Stimulated activated CD8-positive, alpha-beta memory T cell treated with anti-CD3 and anti-CD28 coated beads, Interleukin-4, amount 100 ng/mL, for 48 hours (primary cell): Measurements from ENCODE around the gene RTL10.
"Not testable (repeated sequence)": the region's sequence is repeated elsewhere in the genome, so short reads cannot be mapped to it uniquely, and the experiment has no call there.

ENCODE experiments used
- DNase-seq: peaks from one replicate; pipeline ENCODE4 v3.0.0-alpha.2; 2020

RTL10 gene

DNA sequence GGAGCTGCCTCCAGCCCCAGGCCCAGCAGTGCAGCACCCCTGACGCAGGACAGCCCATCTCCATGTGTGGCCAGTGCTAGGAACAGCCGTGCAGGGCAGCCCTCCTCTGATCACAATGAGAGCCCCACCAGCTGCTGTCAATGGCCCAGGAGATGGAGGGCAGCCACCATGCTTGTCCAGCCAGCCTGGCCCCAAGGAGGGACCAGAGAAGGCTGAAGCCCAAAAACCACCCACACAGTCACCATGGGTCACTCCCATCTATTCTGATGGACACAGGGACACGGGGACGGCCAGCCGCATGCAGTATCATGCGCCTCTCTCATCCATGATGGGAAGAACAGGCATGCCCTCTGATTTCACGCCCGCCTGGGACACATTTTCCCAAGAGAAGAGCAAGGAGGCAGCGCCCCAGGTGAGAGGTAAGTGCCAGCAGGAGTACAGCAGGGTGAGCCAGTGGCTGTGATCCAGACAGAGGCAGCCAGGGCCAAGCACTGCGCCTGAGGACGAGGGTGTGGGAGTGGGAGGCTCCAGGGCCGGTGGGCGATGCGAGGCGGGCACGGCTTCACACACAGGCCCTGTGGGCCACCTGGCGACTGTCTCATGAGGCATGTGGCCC lies 33.6 kb upstream of the RTL10 start:
- no peak for DNase-seq

DNA sequence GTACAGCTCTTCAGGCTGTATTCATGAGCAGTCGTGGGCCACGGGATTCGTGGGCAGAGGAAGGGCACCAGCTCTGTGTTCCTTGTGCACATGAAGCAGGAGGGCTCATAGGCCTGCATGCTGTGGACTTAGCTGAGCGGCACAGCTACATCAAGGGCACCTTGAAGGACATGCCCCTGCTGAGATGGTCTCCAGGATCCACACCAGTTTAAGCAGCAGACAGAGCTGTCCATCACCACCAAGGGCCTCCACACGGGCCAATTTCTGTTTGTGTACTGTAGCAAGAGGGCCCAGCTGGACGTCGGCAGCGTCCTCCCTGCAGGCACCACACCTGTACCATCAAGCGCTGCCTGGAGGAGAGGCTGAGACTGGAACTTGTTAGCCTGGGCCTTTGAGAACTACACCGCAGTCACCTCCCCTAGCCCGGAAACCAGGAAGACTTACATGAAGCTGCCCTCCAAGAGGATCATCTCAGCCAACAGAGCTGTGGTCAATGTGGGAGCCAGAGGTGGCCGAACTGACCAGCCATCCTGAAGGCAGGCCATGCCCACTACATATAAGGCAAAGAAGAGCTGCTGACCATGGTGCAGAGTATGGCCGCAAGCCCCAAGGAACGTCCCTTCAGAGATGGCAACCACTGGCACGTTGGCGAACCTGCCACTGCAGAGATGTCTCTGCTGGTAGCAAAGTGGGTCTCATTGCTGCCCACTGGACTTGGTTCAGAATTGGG lies 32.7 kb upstream of the RTL10 start:
- DNase-seq = no peak

- DNase-seq = no peak
Measured at GRCh38 chr22:19886605-19887255, 32.1 kb upstream of the RTL10 start.

- DNase-seq = no peak
Measured at GRCh38 chr22:19885841-19886592, 31.3 kb upstream of the RTL10 start.

GRCh38 chr22:19884954-19885751 lies 30.5 kb upstream of the RTL10 start:
- no peak for DNase-seq

GRCh38 chr22:19884161-19884953 lies 29.7 kb upstream of the RTL10 start:
- DNase-seq = no peak

DNA sequence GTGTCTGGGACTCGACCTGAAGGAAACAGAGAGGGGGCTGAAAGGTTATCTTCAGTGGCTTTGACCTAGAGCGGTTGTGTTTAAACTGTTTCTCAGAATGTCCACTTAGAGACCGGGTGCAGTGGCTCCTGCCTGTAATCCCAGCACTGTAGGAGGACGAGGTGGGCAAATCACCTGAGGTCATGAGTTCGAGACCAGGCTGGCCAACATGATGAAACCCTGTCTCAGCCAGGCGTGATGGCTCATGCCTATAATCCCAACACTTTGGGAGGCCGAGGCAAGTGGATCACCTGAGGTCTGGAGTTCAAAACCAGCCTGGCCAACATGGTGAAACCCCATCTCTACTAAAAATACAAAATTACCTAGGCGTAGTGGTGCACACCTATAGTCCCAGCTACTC lies 28.8 kb upstream of the RTL10 start:
- DNase-seq = not testable (repeated sequence)

DNA sequence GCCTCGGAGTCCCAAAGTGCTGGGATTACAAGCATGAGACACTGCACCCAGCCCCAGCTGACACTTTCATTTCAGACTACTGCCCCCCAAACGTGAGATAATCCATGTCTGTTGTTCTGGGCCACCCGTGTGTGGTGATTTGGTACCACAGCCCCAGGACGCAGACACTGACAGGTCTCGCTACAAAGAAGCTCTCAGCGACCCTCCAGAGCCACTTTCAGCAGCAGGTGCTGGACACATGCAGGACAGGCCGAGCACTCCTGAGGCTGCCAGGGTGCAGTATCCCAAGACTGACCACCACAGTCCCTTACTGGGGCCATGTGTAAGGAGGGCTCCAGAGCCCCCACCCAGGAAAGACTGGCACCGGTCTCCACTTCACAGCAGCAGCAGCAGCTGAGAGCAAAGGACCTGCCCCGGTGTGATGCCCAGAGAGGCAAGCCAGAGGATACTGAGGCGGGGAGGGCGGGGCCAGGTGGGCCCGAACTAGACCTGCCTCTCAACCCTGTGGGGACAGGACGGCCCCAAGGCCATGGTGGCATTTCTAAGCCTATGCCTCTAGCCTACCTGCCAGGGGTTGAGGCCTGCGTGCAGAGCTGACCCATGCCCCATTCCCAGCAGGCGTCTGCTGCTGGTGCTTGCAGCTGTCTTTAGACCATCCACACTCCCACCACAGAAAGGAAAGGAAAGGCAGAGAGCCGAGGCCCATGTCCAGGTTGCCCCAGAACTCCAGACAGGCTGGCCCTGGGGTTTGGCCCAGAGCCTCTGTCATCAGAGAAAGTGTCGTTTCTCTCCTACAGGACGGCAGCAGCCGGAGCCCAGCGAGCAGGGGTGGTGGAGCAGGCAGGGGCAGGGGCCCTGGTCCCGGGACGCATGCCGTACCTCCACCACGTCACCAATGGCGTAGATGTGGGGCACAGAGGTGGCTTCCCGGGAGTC lies 28.0 kb upstream of the RTL10 start:
- no peak for DNase-seq

- no peak for DNase-seq
Measured at GRCh38 chr22:19880786-19881569, 26.3 kb upstream of the RTL10 start.

DNA sequence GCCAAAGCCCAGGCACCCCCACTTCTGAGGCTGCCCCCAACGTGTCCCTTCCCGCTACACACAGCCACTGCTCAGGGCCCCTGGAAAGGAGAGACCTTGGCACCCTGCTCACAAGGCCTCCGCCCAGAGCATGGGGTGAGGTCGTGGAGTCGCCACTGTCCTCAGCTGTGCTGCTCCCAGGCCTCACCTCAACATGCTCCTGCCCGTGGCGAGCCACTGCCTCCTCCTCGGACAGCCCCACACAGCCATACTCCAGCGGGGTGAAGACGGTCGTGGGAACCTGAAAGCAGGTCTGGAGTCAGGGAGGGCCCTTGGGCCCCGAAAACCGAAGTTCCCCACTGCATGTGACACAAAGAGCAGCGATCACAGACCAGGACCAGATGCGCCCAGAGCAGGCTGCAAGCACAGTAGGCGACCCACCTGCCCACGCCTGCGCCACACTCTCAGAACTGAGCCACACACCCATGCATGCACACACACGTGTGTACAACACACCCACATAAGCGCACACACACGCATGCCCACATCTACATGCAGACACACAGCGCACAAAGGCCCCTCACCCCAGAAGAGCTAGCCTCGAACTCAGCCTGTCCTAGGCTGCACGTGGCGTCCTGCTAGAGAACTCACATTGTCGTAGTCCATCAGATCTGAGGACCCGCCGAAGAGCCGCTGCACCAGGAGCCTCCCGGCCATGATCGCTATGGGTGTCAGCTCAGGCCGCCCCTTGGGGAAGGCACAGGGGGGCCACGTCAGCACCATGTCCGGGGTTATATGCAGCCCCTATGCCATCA lies 25.5 kb upstream of the RTL10 start:
- DNase-seq = no peak

GRCh38 chr22:19879643-19879991 lies 24.9 kb upstream of the RTL10 start:
- no peak for DNase-seq

DNA sequence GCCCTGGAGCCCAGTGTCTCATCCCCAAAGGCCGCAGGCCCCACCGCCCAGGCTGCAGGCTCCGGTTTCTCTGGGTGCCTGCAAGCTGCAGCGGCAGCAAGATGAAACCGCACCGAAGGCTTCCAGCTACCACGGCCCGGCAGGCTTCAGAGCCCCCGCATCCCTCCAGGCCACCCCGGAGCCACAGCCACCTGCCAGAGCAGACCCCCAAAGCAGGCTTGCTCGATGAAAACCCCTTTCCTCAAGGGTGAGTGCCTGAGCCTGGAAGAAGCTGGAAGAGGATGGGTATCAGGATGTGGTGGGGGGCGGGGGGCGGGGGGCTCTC lies 24.5 kb upstream of the RTL10 start:
- DNase-seq = no peak

- no peak for DNase-seq
Measured at GRCh38 chr22:19878461-19879245, 24.0 kb upstream of the RTL10 start.

DNA sequence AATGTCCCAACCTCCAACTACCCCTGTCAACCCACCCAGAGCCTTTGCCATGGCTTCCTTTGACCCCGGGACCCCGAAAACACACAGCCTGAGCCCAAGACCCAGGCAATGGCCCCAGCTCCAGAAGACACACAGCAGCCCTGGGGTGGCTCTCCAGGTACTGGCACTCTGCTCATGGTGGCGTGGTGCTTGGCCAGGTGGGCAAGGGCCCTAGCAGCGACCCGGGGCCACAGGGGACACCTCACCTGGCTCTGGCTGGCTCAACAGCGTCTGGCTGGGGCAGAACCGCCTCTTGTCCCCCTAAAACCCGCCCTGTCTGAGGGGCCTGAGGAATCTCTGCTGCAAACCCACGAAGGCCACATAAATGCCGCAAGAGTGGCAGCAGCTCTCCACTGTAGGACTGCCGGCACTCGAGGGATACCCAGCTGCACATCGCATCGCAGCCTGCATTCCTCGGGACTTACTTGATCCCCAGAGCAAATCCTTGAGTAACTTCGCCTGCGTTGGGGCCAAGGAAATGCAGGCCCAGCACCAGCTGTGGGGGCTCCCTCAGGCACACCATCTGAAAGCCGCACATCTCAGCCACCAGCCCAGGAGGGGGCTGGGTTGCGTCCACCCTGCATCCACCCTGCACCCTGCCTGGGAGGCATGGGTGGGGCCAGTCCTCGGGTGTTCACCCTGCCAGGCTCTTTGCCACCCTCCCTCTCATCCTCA lies 23.1 kb upstream of the RTL10 start:
- no peak for DNase-seq

GRCh38 chr22:19876941-19877625 lies 22.4 kb upstream of the RTL10 start:
- no peak for DNase-seq

DNA sequence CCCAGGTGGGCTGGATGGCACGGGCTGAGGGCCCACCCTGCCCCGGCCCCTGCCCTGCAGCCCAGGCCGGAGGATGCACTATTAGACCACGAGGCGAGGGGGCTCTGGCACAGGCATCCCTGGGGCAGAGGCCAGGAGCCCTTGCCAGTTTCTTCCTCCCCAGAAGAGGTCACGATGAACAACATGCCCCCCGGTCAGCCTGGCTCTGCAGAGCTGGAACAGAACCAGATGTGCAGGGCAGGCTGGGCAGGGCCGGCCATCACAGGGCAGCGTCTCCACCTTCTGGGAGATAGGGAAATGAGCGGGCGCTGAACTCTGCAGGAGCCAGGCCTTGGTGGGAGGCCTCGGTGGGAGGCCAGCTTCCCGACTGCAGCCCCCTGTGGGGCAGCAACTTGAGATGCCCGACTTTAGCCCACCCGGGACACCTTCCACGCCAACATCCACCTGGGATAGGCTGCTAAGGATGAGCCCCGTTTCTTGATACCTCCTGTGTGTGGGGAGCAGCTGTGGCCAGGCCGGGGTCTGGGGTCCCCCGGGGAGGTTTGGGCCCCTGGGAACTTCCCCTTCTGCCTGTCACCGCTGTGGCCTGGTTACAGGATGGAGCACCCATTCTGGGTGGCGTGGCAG lies 21.8 kb upstream of the RTL10 start:
- DNase-seq = no peak
